Sigmoid colon (tissue), 7 donors: ENCODE measurements around the gene THRA. TPM values are rescaled to one million over a fixed set of nuclear protein-coding genes. Genes with fewer than 3 reads are reported as not detected.

Experiments used
- DNase-seq: peaks from one replicate; pipeline ENCODE4 v3.0.0-alpha.2; 2019
- H3K27ac ChIP-seq, 4 donors: fragments of 200-600 bp; sonication (generic); one replicate each; pipeline ENCODE4 v1.5.1; 2016 to 2019; ENCODE audit warnings: mild to moderate bottlenecking in 1 of 4
- H3K27me3 ChIP-seq, 3 donors: fragments of 200-600 bp; sonication (generic); one replicate each; pipeline ENCODE4 v1.5.1; 2019; ENCODE audit warnings: mild to moderate bottlenecking in 1 of 3
- H3K36me3 ChIP-seq, 4 donors: fragments of 200-600 bp; sonication (generic); one replicate each; pipeline ENCODE4 v1.5.1; 2016 to 2019
- H3K4me1 ChIP-seq, 4 donors: fragments of 200-600 bp; sonication (generic); one replicate each; pipeline ENCODE4 v1.5.1; 2017 to 2019
- H3K4me3 ChIP-seq, 4 donors: fragments of 200-600 bp; sonication (generic); one replicate each; pipeline ENCODE4 v1.5.1; 2017 to 2019; ENCODE audit warnings: mild to moderate bottlenecking in 2 of 4, moderate library complexity in 1 of 4
- H3K9me3 ChIP-seq, 4 donors: fragments of 200-600 bp in 3 of 4; sonication (generic) in 3 of 4; one replicate each; pipeline versions ENCODE4 v1.5.1 to v1.6.1; 2013 to 2019
- CTCF ChIP-seq, 4 experiments: fragments of 450-650 bp in 3 of 4; fragments of 200-600 bp in 1 of 4; IDR thresholded peaks; one replicate each; pipeline ENCODE4 v1.5.1; 2016 to 2019; ENCODE audit warnings: antibody characterized with exemption in 4 of 4, mild to moderate bottlenecking in 3 of 4, moderate library complexity in 2 of 4
- EP300 ChIP-seq, 4 donors: sonication (generic); formaldehyde crosslinking; IDR thresholded peaks; one replicate each; pipeline ENCODE4 v1.6.1; 2017; ENCODE audit warnings: antibody characterized with exemption in 4 of 4
- POLR2A ChIP-seq, 2 donors: fragments of 450-650 bp; IDR thresholded peaks; one replicate each; pipeline ENCODE4 v1.6.1; 2016; ENCODE audit warnings: antibody characterized with exemption in 2 of 2, mild to moderate bottlenecking in 2 of 2, moderate library complexity in 2 of 2
- POLR2AphosphoS5 ChIP-seq, 4 donors: sonication (generic); formaldehyde crosslinking; IDR thresholded peaks; one replicate each; pipeline ENCODE4 v1.6.1; 2017; ENCODE audit warnings: antibody characterized with exemption in 4 of 4
- WGBS, 2 donors: extraction: QIAGEN DNeasy Blood & Tissue Kit; methylation state at CpG; one replicate each; pipeline ENCODE4 v1.1.7; 2013; 5-methylcytosine and 5-hydroxymethylcytosine counted together
- intact Hi-C: fragments of 100-400 bp; cut with DNase I; formaldehyde crosslinking; loops from one replicate; pipeline ENCODE4 v1.15.1; 2023
- polyA plus RNA-seq, 3 donors: library from polyadenylated mRNA; stranded (reverse); fragments of 200-250 nt; gene quantifications; one replicate each; pipeline ENCODE4 v1.2.3, GENCODE V29; 2013
- total RNA-seq, 4 donors: library from RNA; depleted of rRNA; stranded (reverse); fragments of >200 nt; gene quantifications; one replicate each; pipeline ENCODE4 v1.1.0, GENCODE V29; 2016
- donor health status: healthy with polysubstance abuse.
- donor health status: Bipolar disorder and iron deficiency.
- donor health status: healthy.

THRA gene
- total and polyA plus RNA-seq, 7 donors: 25.4 to 86.1 (median 78.8) TPM

DNA sequence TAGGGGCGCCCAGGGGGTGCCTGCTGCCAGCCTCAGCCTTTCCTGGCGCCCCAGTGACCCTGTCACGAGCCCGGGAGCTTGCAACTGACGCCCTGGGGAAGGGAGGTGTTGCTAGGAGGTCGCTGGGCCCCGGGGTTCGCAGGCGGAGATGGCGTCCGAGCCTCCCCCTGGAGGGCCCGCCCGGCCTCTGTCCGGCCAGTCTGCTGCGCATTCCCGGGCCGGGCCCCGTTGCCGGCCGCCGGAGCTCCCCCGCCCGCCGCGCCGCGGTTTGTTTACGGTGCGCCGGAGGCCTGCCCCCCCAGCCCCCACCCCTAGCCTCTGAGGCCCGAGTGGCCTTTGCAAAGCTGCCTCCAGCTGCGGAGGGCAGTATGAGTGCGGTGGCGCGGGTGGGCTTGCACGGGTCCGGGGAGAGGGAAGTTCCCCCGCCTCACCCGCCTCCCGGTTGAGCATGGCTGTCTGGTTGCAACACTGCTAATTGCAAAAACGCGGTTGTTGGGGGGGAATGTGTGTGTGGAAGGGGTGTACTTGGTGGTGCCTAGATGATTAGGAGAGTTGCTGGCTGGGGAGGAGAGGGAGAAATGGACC, 514 bp downstream of the THRA start:
- Histone ChIP-seq H3K4me1 (peaks cover 0 to 85% (median 65%) of the 10 kb centered on the region in 4 donors), H3K27me3 (no peaks in the 10 kb centered on the region), H3K27ac (peak overlapping the region; percentile 96 to 99 (median 98)), H3K36me3 (no peaks in the 10 kb centered on the region), H3K4me3 (peak overlapping the region; percentile 87 to 98 (median 95)), H3K9me3 (no peaks in the 10 kb centered on the region)
- WGBS, 2 donors: 1% methylated on average over 42 of the region's 42 CpGs
- peak; percentile 84 for DNase-seq
- TF ChIP-seq POLR2AphosphoS5 (IDR thresholded peaks at IDR 0.05): peak in 1 of 4 donors; percentile 57
- no peak for TF ChIP-seq EP300 (IDR thresholded peaks at IDR 0.05)
- TF ChIP-seq POLR2A (IDR thresholded peaks at IDR 0.05): peak in 1 of 2 donors; percentile 14
- intact Hi-C loops: loop anchor here (1.0 to 2.0 kb wide), 3 partner anchors 12 to 48 kb away; no protein-coding TSS in a partner anchor

DNA sequence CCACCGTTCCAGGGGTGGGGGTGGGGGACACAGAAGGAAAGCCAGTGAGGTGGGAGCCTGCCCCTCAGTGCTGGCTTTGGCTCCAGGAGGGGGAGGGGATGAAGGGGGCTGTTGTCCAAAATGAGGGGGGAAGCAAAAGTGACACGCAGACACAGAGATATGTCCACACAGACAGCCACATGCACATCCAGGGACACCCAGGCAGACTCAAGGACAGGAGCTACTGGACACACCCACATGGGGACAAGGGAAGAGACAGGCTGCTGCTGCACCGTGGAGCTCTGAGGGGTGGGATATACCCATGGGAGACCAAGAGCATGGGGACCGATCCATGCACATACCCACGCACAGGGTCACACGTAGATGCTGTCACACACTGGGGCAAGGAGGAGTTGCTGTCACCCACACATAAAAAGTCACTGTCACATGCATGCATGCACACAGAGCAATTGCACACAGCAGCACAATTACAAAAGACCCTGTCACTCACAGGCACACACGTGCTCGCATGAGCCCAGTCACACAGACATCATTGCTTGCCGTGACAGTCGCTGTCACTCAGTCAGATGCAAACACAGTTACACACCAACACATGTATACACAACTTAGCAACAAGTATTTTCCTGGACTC, 1.3 kb downstream of the THRA start:
- Histone ChIP-seq H3K9me3 (no peaks in the 10 kb centered on the region), H3K27me3 (no peaks in the 10 kb centered on the region), H3K4me1 (peaks cover 0 to 83% (median 64%) of the 10 kb centered on the region in 4 donors), H3K4me3 (peak overlapping the region; percentile 87 to 98 (median 95)), H3K27ac (peak overlapping the region; percentile 96 to 99 (median 98)), H3K36me3 (no peaks in the 10 kb centered on the region)
- WGBS, 2 donors: 5 to 37% methylated on average over 10 of the region's 10 CpGs
- intact Hi-C loops: loop anchor here (1.0 to 2.0 kb wide), 3 partner anchors 11 to 47 kb away; no protein-coding TSS in a partner anchor
- peak in 1 of 4 donors; percentile 37 for TF ChIP-seq POLR2AphosphoS5 (IDR thresholded peaks at IDR 0.05)
- no peak for TF ChIP-seq EP300 (IDR thresholded peaks at IDR 0.05)
- DNase-seq: no peak

- 13 to 34% methylated on average over 10 of the region's 10 CpGs for WGBS, 2 donors
- TF ChIP-seq POLR2A (IDR thresholded peaks at IDR 0.05): no peak
- no peak for TF ChIP-seq POLR2AphosphoS5 (IDR thresholded peaks at IDR 0.05)
- no peak for TF ChIP-seq EP300 (IDR thresholded peaks at IDR 0.05)
- no peak for TF ChIP-seq CTCF (IDR thresholded peaks at IDR 0.05)
- no peak for DNase-seq
- Histone ChIP-seq H3K27ac (peak overlapping the region; percentile 96 to 99 (median 98)), H3K36me3 (no peaks in the 10 kb centered on the region), H3K4me3 (peak overlapping the region; percentile 87 to 98 (median 95)), H3K27me3 (no peaks in the 10 kb centered on the region), H3K9me3 (no peaks in the 10 kb centered on the region), H3K4me1 (peaks cover 0 to 85% (median 71%) of the 10 kb centered on the region in 4 donors)
- intact Hi-C loops: no loop called here
Observed at GRCh38 chr17:40064971-40065768, 2.4 kb downstream of the THRA start.

DNA sequence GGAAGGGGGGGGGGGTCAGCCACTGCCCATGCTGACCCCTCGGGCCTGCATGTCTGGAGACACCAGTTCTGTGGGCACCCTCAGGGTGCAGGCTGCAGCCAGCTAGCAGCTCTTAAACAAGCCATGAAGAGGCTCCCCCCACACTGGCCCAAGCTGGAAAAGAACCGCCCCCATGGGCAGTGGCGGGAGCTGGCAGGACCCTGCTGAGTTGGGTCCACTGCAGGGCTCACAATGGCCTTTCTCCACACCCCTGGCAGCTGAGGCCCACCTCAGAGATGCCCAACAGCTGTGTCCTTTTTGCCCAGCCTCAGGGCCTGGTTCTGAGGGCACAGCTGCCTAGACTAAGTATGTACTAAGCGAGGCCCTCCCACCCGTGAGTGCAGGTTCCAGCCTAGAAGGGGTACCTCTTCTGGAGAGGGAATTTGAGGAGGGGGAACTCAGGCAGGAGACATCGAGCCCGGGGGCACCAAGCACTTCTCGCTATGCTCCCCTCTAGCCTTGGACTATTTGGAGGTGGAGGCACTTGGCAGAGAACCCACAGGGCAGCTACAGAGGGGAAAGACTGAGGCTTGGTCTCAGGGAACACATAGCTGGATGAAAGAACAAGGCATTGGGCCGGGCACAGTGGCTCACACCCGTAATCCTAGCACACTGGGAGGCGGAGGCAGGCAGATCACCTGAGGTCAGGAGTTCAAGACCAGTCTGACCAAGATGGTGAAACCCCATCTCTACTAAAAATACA, 3.2 kb downstream of the THRA start:
- intact Hi-C loops: no loop called here
- Histone ChIP-seq H3K27me3 (no peaks in the 10 kb centered on the region), H3K27ac (peak overlapping the region; percentile 96 to 99 (median 98)), H3K4me1 (peaks cover 0 to 85% (median 79%) of the 10 kb centered on the region in 4 donors), H3K36me3 (no peaks in the 10 kb centered on the region), H3K9me3 (no peaks in the 10 kb centered on the region), H3K4me3 (peak overlapping the region; percentile 87 to 98 (median 95))
- WGBS, 2 donors: 65 to 75% methylated on average over 11 of the region's 11 CpGs
- TF ChIP-seq POLR2A (IDR thresholded peaks at IDR 0.05): no peak
- no peak for TF ChIP-seq POLR2AphosphoS5 (IDR thresholded peaks at IDR 0.05)
- TF ChIP-seq EP300 (IDR thresholded peaks at IDR 0.05): no peak
- TF ChIP-seq CTCF (IDR thresholded peaks at IDR 0.05): no peak
- DNase-seq: peak; percentile 73

GRCh38 chr17:40067710-40068109, 4.9 kb downstream of the THRA start:
- Histone ChIP-seq H3K27me3 (no peaks in the 10 kb centered on the region), H3K4me3 (no peak overlapping the region), H3K9me3 (no peaks in the 10 kb centered on the region), H3K4me1 (peaks cover 0 to 91% (median 87%) of the 10 kb centered on the region in 4 donors), H3K36me3 (no peaks in the 10 kb centered on the region), H3K27ac (peak overlapping the region; percentile 96 to 99 (median 98))
- no peak for TF ChIP-seq CTCF (IDR thresholded peaks at IDR 0.05)
- TF ChIP-seq POLR2A (IDR thresholded peaks at IDR 0.05): no peak
- no peak for TF ChIP-seq EP300 (IDR thresholded peaks at IDR 0.05)
- no peak for TF ChIP-seq POLR2AphosphoS5 (IDR thresholded peaks at IDR 0.05)
- DNase-seq: no peak
- 94 to 96% methylated on average over 7 of the region's 7 CpGs for WGBS, 2 donors
- intact Hi-C loops: no loop called here
